ENCODE results near the gene C5orf47. TPM values are rescaled to one million over a fixed set of nuclear protein-coding genes. Genes with fewer than 3 reads are reported as not detected.
A peak's percentile ranks its signal among the peaks of the same experiment; 100 is the strongest.

C5orf47 gene
- total RNA-seq, 4 donors from 2014 or later: not detected

- Histone ChIP-seq H3K27me3 (peaks cover 0 to 14% (median 0%) of the 10 kb centered on the region in 4 donors), H3K36me3 (no peaks in the 10 kb centered on the region), H3K4me1 (peaks cover 3 to 15% (median 9%) of the 10 kb centered on the region in 3 donors), H3K9me3 (no peaks in the 10 kb centered on the region), H3K4me3 (no peak overlapping the region), H3K27ac (no peak overlapping the region)
- TF ChIP-seq POLR2A (IDR thresholded peaks at IDR 0.05) (no peak), CTCF (IDR thresholded peaks at IDR 0.05) (no peak)
- 69 to 81% methylated on average over 18 of the region's 18 CpGs for WGBS, 2 donors
- DNase-seq: no peak
- intact Hi-C loops (cut with DNase I): loop anchor here (2.0 kb wide), 1 partner anchor 352 kb away; no protein-coding TSS in a partner anchor
These were observed 17.9 kb upstream of the C5orf47 start for GRCh38 chr5:173970878-173971650.

- no peak for DNase-seq
- no peak for TF ChIP-seq CTCF (IDR thresholded peaks at IDR 0.05)
- no peak for TF ChIP-seq POLR2A (IDR thresholded peaks at IDR 0.05)
- intact Hi-C loops (cut with DNase I): loop anchor here (2.0 kb wide), 1 partner anchor 353 kb away; no protein-coding TSS in a partner anchor
These were observed 17.2 kb upstream of the C5orf47 start for GRCh38 chr5:173971681-173972345.

GRCh38 chr5:173972607-173972924 lies 16.4 kb upstream of the C5orf47 start:
- peak overlapping the region; percentile 23 to 68 (median 41) for H3K4me3 ChIP-seq
- TF ChIP-seq POLR2A (IDR thresholded peaks at IDR 0.05) (no peak), CTCF (IDR thresholded peaks at IDR 0.05) (no peak)
- no peaks in the 10 kb centered on the region for H3K9me3 ChIP-seq
- intact Hi-C loops (cut with DNase I): no loop called here
- H3K36me3 ChIP-seq: no peaks in the 10 kb centered on the region
- no peak overlapping the region for H3K27ac ChIP-seq
- DNase-seq: no peak
- WGBS, 2 donors: 47 to 92% methylated on average over 4 to 5 of the region's 6 CpGs
- H3K27me3 ChIP-seq: peaks cover 0 to 14% (median 0%) of the 10 kb centered on the region in 4 donors
- H3K4me1 ChIP-seq: peaks cover 3 to 15% (median 9%) of the 10 kb centered on the region in 3 donors

More at GRCh38 chr5:173971681-173972345, 17.2 kb upstream of the C5orf47 start:
- Histone ChIP-seq H3K36me3 (no peaks in the 10 kb centered on the region), H3K9me3 (no peaks in the 10 kb centered on the region), H3K4me1 (peaks cover 3 to 15% (median 9%) of the 10 kb centered on the region in 3 donors), H3K4me3 (no peak overlapping the region), H3K27me3 (peaks cover 0 to 14% (median 0%) of the 10 kb centered on the region in 4 donors), H3K27ac (no peak overlapping the region)
- 85 to 86% methylated on average over 5 of the region's 5 CpGs for WGBS, 2 donors

- H3K4me1 ChIP-seq: peaks cover 3 to 15% (median 9%) of the 10 kb centered on the region in 3 donors
- no peaks in the 10 kb centered on the region for H3K9me3 ChIP-seq
- H3K27ac ChIP-seq: peak overlapping the region in 1 of 4 donors; percentile 47
- peaks cover 0 to 14% (median 0%) of the 10 kb centered on the region in 4 donors for H3K27me3 ChIP-seq
- no peak for TF ChIP-seq POLR2A (IDR thresholded peaks at IDR 0.05)
- TF ChIP-seq CTCF (IDR thresholded peaks at IDR 0.05): peak; percentile 85 to 92 (median 88)
- H3K4me3 ChIP-seq: peak overlapping the region; percentile 23 to 68 (median 41)
- no peaks in the 10 kb centered on the region for H3K36me3 ChIP-seq
- DNase-seq: peak; percentile 18
- intact Hi-C loops (cut with DNase I): no loop called here
- 2% methylated on average over 16 of the region's 30 CpGs for WGBS, 2 donors
These were observed 15.9 kb upstream of the C5orf47 start for GRCh38 chr5:173972925-173973615.

Data from esophagus squamous epithelium (tissue), 5 donors.